ENCODE measurements around the gene GAN. TPM values are rescaled to one million over a fixed set of nuclear protein-coding genes. Genes with fewer than 3 reads are reported as not detected.

GAN gene
- total RNA-seq, 1 experiment from 2014 or later, result 25.4 TPM

- H3K36me3 Mint-ChIP-seq, result peaks cover 46% of the 10 kb centered on the region
- ATAC-seq, result no peak
- H3K9me3 Mint-ChIP-seq, result no peaks in the 10 kb centered on the region
- POLR2A ChIA-PET, result no interaction called here
- DNase-seq (ENCODE audit: low spot score), result no peak
- H3K27ac Mint-ChIP-seq, result no peak overlapping the region
- H3K4me3 Mint-ChIP-seq, result no peak overlapping the region
- no peaks in the 10 kb centered on the region for H3K4me1 Mint-ChIP-seq
- CTCF ChIA-PET, result interaction anchor here (0.7 to 0.9 kb wide), 2 partner anchors 327 to 334 kb away, joined by 3 to 4 read pairs; partner anchors contain the start of gene ATMIN
- no peaks in the 10 kb centered on the region; the same call in 1 of the 2 replicates for H3K27me3 Mint-ChIP-seq (ENCODE audit: low read depth)
- TF ChIP-seq ZNF425 (CRISPR knock-in tag; conservative IDR thresholded peaks at IDR 0.05), result no peak
- TF ChIP-seq ZSCAN18 (CRISPR knock-in tag; IDR thresholded peaks at IDR 0.05), result no peak
- no peak for TF ChIP-seq NR1H2 (CRISPR knock-in tag; IDR thresholded peaks at IDR 0.05)
- no peak for TF ChIP-seq GTF2I (CRISPR knock-in tag; conservative IDR thresholded peaks at IDR 0.05)
- no peak for TF ChIP-seq RELA (CRISPR knock-in tag; IDR thresholded peaks at IDR 0.05; ENCODE audit: borderline replicate concordance)
- TF ChIP-seq HMGA2 (CRISPR knock-in tag; IDR thresholded peaks at IDR 0.05), result no peak
- no peak for TF ChIP-seq PRDM15 (CRISPR knock-in tag; IDR thresholded peaks at IDR 0.05)
- no peak for TF ChIP-seq TEAD4 (CRISPR knock-in tag; IDR thresholded peaks at IDR 0.05)
- TF ChIP-seq CREM (CRISPR knock-in tag; IDR thresholded peaks at IDR 0.05), result no peak
- no peak for TF ChIP-seq E2F4 (CRISPR knock-in tag; IDR thresholded peaks at IDR 0.05; ENCODE audit: borderline replicate concordance, low read depth)
- no peak for TF ChIP-seq ZNF219 (CRISPR knock-in tag; IDR thresholded peaks at IDR 0.05; ENCODE audit: borderline replicate concordance)
These were observed 55.2 kb downstream of the GAN start for GRCh38 chr16:81369888-81370504.

GRCh38 chr16:81371106-81371505 is 56.3 kb downstream of the GAN start:
- H3K9me3 Mint-ChIP-seq, result no peaks in the 10 kb centered on the region
- TF ChIP-seq E2F1 (CRISPR knock-in tag; IDR thresholded peaks at IDR 0.05) (no peak), SMAD4 (CRISPR knock-in tag; IDR thresholded peaks at IDR 0.05) (no peak), MAX (CRISPR knock-in tag; IDR thresholded peaks at IDR 0.05) (no peak)
- ATAC-seq (no peak), DNase-seq (ENCODE audit: low spot score) (no peak)
- no peaks in the 10 kb centered on the region; the same call in 1 of the 2 replicates for H3K27me3 Mint-ChIP-seq (ENCODE audit: low read depth)
- peaks cover 43% of the 10 kb centered on the region for H3K36me3 Mint-ChIP-seq
- no peak overlapping the region for H3K27ac Mint-ChIP-seq
- POLR2A ChIA-PET, result no interaction called here
- H3K4me1 Mint-ChIP-seq, result no peaks in the 10 kb centered on the region
- H3K4me3 Mint-ChIP-seq, result no peak overlapping the region
- CTCF ChIA-PET, result interaction anchor here (0.7 kb wide), 1 partner anchor 335 kb away, joined by 4 read pairs; the partner anchor contains the start of gene ATMIN
